GM08714 (cell line): ENCODE data around the gene IL21.
"Not testable (repeated sequence)": the region's sequence is repeated elsewhere in the genome, so short reads cannot be mapped to it uniquely, and the experiment has no call there.

Experiments used
- H3K4me3 ChIP-seq: fragments of 200-500 bp; sonication (Bioruptor generic); 2 replicates; pipeline ENCODE4 v1.5.1; 2014; ENCODE audit warnings: mild to moderate bottlenecking, low read length, inconsistent platforms
- ZNF274 ChIP-seq: IDR thresholded peaks from 2 replicates; pipeline ENCODE4 v1.6.1; 2012; ENCODE audit warnings: mild to moderate bottlenecking, low read depth, low read length

Gene IL21

DNA sequence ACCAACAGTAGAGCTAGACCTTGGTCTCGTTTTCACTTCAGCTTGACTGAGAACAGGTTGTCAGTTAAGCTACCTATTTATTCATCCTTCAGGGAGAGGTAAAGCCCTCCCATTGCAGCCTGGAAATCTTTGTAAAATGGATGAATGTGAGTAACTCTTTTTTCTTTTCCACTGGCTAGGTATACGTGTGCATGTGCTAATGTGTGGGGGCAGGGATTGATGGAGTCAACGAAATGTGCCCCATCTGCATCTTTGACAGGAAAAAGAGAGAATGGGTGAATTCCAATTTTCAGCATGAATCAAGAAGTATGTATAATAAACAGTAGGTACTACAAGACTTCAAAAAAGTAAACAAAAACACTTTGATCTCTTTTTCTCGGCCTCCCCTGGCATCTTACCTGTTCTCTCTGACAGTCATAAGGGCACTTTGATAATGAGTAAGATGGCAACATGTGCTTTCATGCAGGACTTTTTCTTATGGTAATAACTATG lies at the start of gene IL21:
IL21 (minus strand) TSS at position 51 of the 492 bp plus-strand sequence. CDS start 55 bp downstream, outside the sequence.
- H3K4me3 ChIP-seq = no peak within 1 kb of the TSS
- TF ChIP-seq ZNF274 = no peak

DNA sequence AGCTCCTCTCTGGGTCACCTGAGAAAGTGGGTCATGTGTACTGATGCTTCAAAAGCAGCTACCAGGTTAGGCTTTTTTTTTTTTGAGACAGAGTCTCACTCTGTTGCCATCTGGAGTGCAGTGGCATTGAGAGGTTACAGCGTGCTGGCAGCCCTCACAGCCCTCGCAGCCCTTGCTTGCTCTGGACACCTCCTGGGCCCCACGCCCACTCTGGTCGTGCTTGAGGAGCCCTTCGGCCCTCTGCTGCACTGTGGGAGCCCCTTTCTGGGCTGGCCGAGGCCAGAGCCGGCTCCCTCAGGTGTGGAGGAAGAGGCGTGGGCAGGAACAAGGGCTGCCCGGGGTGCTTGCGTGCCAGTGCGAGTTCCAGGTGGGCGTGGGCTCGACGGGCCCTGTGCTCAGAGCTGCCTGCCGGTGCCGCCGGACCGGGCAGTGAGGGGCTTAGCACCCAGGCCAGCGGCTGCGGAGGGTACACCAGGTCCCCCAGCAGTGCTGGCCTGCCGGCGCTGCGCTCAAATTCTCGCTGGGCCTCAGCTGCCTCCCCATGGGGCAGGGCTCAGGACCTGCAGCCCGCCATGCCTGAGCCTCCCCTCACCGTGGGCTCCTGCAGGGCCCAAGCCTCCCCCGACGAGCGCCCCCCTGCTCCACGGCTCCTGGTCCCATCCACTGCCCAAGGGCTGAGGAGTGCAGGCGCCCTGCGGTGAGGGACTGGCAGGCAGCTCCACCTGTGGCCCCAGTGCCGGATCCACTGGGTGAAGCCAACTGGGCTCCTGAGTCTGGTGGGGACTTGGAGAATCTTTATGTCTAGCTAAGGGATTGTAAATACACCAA lies 49.3 kb upstream of the IL21 start:
- TF ChIP-seq ZNF274 = no peak
- no peak overlapping the region for H3K4me3 ChIP-seq

DNA sequence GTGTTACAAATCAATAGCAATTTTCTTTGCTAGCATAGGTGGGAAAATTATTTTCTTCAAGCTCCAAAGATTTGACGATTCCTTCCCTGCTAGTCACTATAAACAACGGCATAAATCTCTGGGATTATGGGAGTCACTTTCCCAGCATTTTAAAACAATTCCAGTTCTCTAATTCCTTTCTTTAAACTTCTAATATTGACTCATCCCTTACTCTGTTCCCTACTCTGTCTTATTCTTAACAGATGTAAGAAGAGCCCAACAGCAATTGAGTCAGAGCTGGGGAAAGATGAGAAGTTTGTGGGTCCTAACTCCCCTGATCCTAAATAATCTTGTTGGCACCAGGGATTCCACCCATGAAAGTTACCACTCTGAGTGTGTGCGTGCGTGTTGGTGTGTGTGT lies 47.4 kb upstream of the IL21 start:
- no peak overlapping the region for H3K4me3 ChIP-seq
- TF ChIP-seq ZNF274 = no peak

DNA sequence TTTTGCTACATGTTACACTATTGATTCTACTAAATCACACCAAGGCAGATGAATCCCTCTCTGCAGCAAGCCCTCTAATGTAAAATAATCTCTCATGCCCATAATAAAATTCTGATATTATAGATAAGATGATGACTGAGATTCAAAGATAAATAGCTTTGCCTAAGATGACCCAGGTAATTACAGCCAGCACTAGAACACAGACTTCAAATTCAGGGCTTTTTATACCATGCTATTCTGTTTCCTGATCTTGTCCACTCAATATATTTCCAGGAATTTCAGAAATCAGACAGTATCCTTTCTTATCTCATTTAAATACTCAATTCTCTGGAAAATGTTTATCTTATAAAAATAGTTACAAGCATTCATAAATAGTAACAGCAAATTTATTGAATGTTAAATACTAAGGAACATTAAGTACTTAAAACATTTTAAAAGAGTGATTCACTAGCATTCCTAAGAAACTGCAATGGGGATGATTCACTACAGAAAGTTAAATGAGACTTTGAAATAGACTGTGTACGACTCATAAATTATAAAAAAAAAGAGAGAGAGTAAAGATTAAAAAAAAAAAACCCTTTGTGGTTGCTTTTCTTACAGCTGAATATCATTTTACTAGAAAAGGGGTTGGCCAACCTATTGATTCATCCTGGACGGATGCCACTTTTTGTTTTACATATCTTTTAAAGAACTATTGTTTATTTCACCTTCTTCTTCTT lies 45.8 kb upstream of the IL21 start:
- no peak for TF ChIP-seq ZNF274
- H3K4me3 ChIP-seq = no peak overlapping the region

DNA sequence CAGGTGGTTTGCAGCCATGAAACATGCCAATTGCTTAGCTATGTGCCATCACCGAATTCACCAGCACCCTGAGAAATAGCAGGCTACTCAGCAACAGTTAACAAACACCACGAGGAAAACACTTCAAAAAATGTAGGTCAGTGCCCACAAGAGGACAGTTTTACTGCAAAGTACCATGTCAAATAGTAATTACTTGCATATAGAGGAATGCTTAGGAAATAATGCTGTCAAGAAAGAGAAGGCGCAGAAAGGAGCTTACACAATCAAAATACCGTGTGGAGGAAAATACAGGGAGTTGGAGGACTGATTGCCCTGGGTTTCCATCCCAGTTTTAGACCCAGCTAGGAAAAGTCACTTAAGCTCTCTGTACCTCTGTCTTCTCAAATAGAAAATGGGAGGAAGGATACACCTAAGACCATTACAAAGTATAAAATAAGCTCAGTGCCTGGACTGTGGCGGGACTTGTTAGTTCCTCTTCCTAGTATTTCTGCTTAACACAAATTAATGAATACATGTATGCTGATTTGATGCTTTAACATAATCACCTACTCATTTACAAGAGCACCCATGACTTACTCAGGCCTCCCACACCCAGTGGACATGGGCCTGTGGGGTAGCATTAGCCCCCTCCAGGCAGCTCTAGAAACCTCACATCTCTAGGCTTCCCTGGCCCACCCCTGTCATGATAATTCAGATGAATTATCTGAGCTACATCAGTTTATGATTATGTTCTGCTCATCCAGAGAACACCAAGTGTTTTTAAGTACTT lies 44.5 kb upstream of the IL21 start:
- TF ChIP-seq ZNF274 = no peak
- no peak overlapping the region for H3K4me3 ChIP-seq

DNA sequence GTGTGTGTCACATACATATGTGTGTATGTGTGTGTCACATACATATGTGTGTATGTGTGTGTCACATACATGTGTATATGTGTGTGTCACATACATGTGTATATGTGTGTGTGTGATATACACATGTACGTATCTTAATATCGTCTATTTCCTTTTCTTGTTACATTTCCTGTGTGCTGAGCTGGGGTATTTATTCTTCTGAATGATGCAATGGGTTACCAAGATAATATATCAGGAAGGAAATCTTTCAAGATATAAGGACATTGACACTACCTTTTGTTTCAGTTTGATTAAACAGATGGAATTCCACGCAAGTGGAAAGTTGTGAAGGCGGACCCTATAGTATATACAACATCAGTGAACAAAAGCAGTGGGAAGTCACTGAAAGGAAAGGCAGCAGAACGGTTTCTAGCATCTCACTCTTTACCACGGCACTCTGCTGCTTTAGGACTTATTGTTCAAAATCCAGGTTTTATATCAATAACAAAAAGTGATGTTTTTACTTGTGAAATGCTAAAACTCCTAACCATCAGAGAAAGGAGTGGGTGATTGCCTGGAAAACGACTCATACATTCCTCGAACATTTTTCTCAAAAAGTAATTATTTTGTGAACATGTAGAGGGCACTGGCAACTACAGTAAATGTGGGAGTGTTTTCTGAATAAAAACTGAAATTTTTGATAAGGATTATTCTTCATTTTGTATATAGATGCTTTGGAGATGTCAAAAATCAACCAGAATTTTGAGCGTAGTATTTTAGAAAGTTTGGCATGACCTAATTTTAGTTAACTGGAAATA lies 43.1 kb upstream of the IL21 start:
- TF ChIP-seq ZNF274 = no peak

DNA sequence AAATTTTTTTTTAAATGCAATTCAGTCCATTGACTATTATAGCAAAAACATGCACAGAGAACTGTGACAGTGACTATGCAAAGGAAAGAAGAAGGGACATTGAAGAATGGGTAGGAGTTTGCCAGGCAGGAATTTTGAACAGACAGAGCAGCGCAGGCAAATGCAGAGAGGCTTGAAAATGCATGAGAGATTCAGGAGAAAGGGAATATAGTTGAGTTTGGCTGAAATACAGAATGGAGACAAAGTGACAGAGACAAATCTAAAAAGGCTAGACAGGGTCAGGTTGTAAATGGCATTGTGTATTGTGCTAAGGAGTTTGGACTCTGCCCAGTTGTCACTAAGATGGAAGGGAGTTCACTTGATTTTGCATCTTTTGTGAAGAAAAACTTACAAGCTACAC lies 42.4 kb upstream of the IL21 start:
- TF ChIP-seq ZNF274 = no peak
- no peak overlapping the region for H3K4me3 ChIP-seq

More for the DNA sequence above, 43.1 kb upstream of the IL21 start:
- H3K4me3 ChIP-seq = no peak overlapping the region

DNA sequence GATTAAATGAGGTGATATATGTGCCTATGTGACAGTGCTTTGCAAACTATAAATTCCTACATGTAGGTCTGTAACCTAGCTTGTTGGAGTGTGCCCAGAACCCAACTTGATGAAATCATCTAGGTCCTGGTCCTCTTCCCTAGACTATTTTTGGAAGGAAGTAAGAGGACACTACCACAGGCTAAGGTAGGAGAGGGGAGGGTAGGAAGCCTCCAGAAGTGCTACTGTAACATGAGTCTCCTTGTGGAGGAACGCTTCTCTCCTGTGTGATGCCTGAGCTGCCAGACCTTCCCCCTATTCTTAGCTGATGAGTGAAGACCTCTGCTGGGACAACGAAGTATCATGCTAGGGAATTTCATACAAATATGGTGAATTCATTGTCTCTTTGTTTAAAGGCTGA lies 41.8 kb upstream of the IL21 start:
- no peak for TF ChIP-seq ZNF274
- H3K4me3 ChIP-seq = no peak overlapping the region

DNA sequence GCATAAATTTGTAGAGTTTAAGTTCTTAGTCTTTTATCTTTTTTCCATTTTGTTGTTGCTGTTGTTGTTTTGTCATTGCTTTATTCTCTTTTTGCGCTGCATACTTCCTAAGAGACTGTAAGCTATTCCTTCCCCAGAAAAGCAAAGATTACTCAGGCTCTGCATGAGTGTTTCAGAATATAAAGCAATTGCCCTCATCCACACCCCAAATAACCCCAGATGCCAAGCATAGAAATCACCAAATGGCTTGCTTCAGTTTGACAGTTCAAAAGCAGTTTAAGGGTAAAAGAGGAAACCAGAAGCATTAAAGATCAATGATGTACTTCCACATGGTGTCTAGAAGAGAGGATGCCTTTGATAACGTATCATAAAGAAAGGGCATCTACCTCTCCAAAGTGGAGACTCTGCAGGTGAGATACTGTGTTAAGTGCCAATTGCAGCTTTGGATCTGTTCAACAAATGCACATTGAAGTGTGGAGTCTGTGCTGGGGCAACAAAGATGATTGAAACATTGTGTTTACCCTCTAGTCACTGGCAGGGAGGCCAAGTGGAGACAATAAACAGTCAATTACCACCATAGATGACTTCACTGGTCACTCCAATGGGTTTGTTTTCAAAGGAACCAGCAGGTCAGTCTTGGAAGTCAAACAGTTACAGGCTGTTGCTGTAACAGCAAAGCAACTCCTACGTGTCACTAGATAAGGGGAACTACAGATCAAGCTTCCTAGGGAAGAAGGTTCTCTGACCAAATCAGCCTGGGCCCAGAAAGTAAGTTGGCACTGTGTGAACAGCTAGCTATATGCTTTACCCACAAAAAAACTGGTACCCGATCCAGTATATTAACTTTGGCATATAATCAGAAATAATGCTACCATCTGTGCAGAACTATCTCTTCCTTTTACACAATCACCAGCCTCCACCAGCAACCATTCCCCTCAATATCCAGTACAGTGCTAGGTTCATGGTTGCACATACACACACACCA lies 40.6 kb upstream of the IL21 start:
- no peak overlapping the region for H3K4me3 ChIP-seq
- TF ChIP-seq ZNF274 = no peak

DNA sequence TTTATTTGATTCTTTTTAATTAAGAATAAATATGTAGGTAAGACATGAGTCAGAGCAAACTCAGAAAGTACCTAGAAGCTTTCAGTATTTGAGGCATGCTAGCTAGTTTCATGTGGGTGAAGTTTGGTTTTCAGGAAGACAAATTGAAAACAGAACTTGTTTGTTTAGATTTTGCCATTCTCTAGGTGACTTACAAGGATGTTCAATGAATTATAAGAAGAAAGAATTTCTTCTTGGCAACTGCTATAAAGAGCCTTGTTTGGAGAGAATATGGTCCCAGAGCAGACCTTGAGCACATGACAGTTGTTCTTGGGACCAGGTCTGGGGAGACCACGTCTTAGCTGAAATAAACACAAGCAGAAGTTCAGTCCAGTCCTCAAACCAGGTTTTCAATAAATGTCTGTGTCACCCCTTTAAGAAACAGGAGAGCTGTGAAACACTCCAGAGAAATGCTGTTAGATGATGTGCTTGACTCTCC lies 38.0 kb upstream of the IL21 start:
- no peak for TF ChIP-seq ZNF274
- no peak overlapping the region for H3K4me3 ChIP-seq

DNA sequence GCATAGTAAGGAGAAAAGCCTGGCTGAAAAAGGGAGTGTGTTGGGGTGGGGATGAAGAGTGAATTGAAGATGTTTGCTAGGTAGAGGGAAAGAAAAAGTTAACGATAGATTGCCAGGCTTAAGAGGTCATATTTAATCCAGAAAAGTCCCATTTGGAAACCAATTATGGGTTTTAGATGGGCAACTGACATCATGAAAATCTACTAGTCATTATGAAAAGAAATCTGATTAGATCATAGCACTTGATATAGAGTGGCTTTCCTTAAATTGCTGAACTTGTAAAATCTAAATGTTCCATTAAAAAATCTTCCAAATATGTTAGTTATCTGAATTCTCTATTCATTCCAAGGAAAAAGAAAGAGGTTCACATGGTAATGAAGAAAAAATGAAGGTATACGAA lies 37.5 kb upstream of the IL21 start:
- H3K4me3 ChIP-seq = no peak overlapping the region
- no peak for TF ChIP-seq ZNF274

DNA sequence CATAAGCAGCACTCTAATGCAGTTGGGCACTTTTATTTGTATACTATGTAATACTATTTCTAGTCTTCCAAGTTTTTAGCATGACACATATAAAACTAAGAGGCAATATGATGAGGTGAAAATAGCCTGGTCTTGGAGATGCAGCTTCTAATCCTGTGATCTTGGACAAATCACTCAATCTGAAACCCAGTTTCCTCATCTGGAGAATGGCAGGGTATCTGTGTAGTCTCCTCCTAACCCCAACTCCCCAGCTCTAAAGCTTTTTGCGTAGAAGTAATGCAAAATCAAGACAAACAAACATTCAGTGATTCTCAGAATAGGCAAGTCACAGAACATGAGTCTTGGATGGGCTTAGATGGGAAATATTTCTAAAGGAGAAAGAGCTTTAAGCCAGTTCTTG lies 36.7 kb upstream of the IL21 start:
- H3K4me3 ChIP-seq = no peak overlapping the region
- no peak for TF ChIP-seq ZNF274

DNA sequence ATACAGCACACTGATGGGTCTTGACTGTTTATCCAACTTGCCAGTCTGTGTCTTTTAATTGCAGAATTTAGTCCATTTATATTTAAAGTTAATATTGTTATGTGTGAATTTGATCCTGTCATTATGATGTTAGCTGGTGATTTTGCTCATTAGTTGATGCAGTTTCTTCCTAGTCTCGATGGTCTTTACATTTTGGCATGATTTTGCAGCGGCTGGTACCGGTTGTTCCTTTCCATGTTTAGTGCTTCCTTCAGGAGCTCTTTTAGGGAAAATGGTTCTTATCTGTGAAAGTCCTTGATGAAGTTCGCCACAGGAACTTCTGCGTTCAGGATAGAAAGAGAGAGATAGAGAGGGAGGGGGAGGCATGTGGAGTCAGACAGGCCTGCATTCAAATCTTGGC lies 35.7 kb upstream of the IL21 start:
- not testable (repeated sequence) for H3K4me3 ChIP-seq
